ENCODE data around the gene ABLIM1. TPM values are rescaled to one million over a fixed set of nuclear protein-coding genes. Genes with fewer than 3 reads are reported as not detected.

ABLIM1 gene
- total RNA-seq = 100 to 1,000 TPM in 2 of 3 donors, 10 to 100 TPM in 1; 89.0 to 216 (median 131) TPM

DNA sequence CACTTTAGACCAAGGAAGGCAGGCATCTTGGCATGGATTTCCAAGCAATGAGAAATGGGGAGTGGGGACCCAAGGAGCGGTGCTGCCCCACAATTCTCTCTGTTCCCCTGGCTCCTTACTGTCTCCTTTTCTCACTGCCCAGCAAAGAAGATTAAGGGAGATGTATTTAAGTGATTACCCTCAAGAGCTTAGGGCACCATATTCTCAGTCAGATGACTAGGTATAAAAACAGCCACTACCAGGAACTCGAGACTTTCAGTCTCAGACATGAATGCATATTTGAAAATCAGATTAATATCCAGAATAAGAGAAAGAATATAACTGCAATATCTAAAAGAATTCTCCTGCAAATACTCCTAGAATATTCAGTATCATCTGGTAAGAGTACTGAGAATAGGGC is at the start of gene ABLIM1:
ABLIM1 (minus strand) TSS at position 101 of the 400 bp plus-strand sequence; CDS start at position 26, 75 bp downstream.
- no peak within 1 kb of the TSS for H3K4me3 ChIP-seq
- H3K9me3 ChIP-seq = no peaks in the 10 kb centered on the region
- no peaks in the 10 kb centered on the region for H3K4me1 ChIP-seq
- H3K36me3 ChIP-seq = no peaks in the 10 kb centered on the region
- H3K27ac ChIP-seq = no peak within 1 kb of the TSS
- DNase-seq (ENCODE audit: low spot score in 2 of 2) = no peak
- intact Hi-C loops (cut with DNase I; ENCODE audit: low total_unique reads) = no loop called here
- no peaks in the 10 kb centered on the region for H3K27me3 ChIP-seq
- TF ChIP-seq, protein P1, sequence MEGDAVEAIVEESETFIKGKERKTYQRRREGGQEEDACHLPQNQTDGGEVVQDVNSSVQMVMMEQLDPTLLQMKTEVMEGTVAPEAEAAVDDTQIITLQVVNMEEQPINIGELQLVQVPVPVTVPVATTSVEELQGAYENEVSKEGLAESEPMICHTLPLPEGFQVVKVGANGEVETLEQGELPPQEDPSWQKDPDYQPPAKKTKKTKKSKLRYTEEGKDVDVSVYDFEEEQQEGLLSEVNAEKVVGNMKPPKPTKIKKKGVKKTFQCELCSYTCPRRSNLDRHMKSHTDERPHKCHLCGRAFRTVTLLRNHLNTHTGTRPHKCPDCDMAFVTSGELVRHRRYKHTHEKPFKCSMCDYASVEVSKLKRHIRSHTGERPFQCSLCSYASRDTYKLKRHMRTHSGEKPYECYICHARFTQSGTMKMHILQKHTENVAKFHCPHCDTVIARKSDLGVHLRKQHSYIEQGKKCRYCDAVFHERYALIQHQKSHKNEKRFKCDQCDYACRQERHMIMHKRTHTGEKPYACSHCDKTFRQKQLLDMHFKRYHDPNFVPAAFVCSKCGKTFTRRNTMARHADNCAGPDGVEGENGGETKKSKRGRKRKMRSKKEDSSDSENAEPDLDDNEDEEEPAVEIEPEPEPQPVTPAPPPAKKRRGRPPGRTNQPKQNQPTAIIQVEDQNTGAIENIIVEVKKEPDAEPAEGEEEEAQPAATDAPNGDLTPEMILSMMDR (IDR thresholded peaks at IDR 0.05) = no peak
- TF ChIP-seq POLR2AphosphoS5 (IDR thresholded peaks at IDR 0.05) (no peak), POLR2A (IDR thresholded peaks at IDR 0.05) (no peak)

DNA sequence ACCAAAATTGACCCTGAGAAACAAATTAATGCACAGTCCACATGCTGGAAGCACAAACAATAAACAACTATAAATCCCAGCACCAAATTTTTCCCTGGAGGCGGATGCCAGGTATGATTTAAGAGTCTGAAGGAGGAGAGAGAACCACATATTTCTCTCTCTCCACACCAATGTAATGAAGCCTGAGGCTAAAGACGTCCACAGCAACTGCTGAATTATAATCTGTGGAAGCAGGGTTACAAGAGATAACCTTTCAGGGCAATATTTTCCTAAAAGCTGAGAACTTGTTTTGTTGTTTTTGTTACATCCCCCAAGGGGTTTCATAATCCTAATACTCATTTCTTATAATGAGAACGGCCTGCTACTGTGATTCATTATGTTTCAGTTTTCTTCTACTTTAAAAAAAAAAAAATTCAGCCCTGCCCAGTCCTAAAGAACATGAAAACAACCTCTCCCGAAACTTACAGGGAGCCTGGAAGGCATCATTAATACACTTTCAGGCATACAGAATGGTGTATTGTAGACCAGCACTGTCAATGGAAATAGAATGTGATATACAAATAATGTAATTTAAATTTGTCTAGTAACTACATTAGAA is 48.5 kb upstream of the ABLIM1 start:
- no peak for TF ChIP-seq POLR2A (IDR thresholded peaks at IDR 0.05)
- TF ChIP-seq, protein P1 (IDR thresholded peaks at IDR 0.05) = no peak
- TF ChIP-seq POLR2AphosphoS5 (IDR thresholded peaks at IDR 0.05) = no peak
- intact Hi-C loops (cut with DNase I; ENCODE audit: low total_unique reads) = no loop called here
- H3K4me3 ChIP-seq = no peak overlapping the region
- no peaks in the 10 kb centered on the region for H3K36me3 ChIP-seq
- H3K9me3 ChIP-seq = no peaks in the 10 kb centered on the region
- DNase-seq (ENCODE audit: low spot score in 2 of 2) = no peak
- no peak overlapping the region for H3K27ac ChIP-seq
- no peaks in the 10 kb centered on the region for H3K4me1 ChIP-seq
- H3K27me3 ChIP-seq = no peaks in the 10 kb centered on the region

DNA sequence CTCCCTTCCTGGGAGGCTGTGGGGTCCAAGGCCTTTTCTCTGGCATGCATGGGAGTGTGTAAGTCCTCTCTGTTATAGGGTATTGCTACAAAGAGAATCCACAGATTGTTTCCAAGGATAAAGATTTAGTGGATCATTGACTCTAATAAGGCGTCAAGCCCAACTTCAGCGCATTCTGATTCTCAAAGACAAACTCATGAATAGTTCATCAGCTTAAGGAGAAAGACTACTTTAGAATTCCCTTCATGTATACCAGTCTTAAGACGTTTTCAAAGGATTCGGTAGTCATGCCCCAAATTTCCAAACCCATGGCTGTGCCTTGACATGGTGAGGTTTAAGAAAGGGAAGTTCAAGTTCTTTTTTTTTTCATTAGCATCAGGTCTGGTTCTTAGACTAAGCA is 46.6 kb upstream of the ABLIM1 start:
- no peaks in the 10 kb centered on the region for H3K36me3 ChIP-seq
- no peaks in the 10 kb centered on the region for H3K4me1 ChIP-seq
- H3K9me3 ChIP-seq = no peaks in the 10 kb centered on the region
- TF ChIP-seq POLR2AphosphoS5 (IDR thresholded peaks at IDR 0.05) = no peak
- no peak for TF ChIP-seq POLR2A (IDR thresholded peaks at IDR 0.05)
- TF ChIP-seq, protein P1 (IDR thresholded peaks at IDR 0.05) = no peak
- intact Hi-C loops (cut with DNase I; ENCODE audit: low total_unique reads) = no loop called here
- H3K27ac ChIP-seq = no peak overlapping the region
- no peak overlapping the region for H3K4me3 ChIP-seq
- no peak for DNase-seq (ENCODE audit: low spot score in 2 of 2)
- H3K27me3 ChIP-seq = no peaks in the 10 kb centered on the region

DNA sequence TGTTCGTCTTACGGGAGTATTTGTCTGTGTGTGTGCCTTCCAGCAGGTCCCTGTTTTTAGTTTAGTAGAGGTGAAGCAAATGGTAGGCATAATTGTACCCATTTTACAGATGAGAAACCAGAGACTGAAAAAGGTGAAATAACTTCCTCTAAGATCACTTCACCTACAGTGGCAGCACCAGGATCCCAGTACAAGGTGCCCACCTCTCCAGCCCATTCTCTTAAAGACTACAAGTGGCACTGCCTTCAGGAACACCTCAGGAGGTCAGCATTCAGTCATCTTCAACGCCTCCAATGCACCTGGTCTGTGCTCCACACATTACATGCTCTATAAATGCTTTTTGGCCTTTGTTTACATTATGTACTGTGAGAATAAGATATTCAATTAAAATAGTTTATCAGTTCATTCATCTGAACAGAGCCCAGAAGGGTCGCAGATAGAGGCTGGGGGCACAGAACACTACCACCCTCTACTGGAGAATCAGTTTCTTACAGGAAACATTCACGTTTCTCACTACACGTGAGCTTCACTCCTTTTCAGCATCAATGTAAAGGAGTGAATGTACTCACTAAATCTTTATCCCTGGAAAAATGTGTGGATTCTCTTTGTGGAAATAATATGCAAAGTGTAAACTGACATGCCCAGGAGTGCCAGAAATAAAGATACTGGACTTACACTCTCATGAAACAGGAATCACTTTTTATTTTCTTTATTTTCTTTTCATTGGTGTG is 45.5 kb upstream of the ABLIM1 start:
- no peak overlapping the region for H3K4me3 ChIP-seq
- no peak for DNase-seq (ENCODE audit: low spot score in 2 of 2)
- no peaks in the 10 kb centered on the region for H3K36me3 ChIP-seq
- H3K4me1 ChIP-seq = no peaks in the 10 kb centered on the region
- H3K27ac ChIP-seq = no peak overlapping the region
- TF ChIP-seq, protein P1 (IDR thresholded peaks at IDR 0.05) = peak; percentile 30 to 59 (median 40)
- TF ChIP-seq POLR2AphosphoS5 (IDR thresholded peaks at IDR 0.05) = no peak
- H3K27me3 ChIP-seq = no peaks in the 10 kb centered on the region
- no peaks in the 10 kb centered on the region for H3K9me3 ChIP-seq
- intact Hi-C loops (cut with DNase I; ENCODE audit: low total_unique reads) = no loop called here
